K562 (cell line): ENCODE measurements around the gene HDAC7. TPM values are rescaled to one million over a fixed set of nuclear protein-coding genes. Genes with fewer than 3 reads are reported as not detected.
A peak's percentile ranks its signal among the peaks of the same experiment; 100 is the strongest.

Experiments used
- ARHGAP35 ChIP-seq: fragments of 450-650 bp; IDR thresholded peaks from 2 replicates; pipeline ENCODE4 v1.6.1; 2018; ENCODE audit not compliant: partially characterized antibody
- ARNT ChIP-seq, 2 experiments: fragments of 450-650 bp; IDR thresholded peaks; 2 replicates each; pipeline ENCODE4 v1.6.1; 2016; ENCODE audit warnings: mild to moderate bottlenecking in 1 of 2
- CTCF ChIP-seq, 3 experiments: IDR thresholded peaks in 2 of 3; conservative IDR thresholded peaks in 1 of 3; 2 replicates each; pipeline ENCODE4 v1.5.1; 2011 to 2012; ENCODE audit warnings: low read length in 3 of 3, mild to moderate bottlenecking in 3 of 3, control low read depth in 2 of 3, improper control_type of control experiment in 1 of 3, inconsistent platforms in 1 of 3, low read depth in 1 of 3, mixed read lengths in 1 of 3, moderate library complexity in 1 of 3; ENCODE audit not compliant: insufficient read depth in 2 of 3
- HCFC1 ChIP-seq: IDR thresholded peaks from 2 replicates; pipeline ENCODE4 v1.6.1; 2012; ENCODE audit warnings: low read depth, low read length, improper control_type of control experiment
- KLF13 ChIP-seq: fragments of 450-650 bp; IDR thresholded peaks from 2 replicates; pipeline ENCODE4 v1.6.1; 2016; ENCODE audit warnings: missing genetic modification characterization, low read depth, mild to moderate bottlenecking, missing compliant biosample characterization, moderate library complexity, borderline replicate concordance
- MCM3 ChIP-seq: fragments of 450-650 bp; IDR thresholded peaks from 2 replicates; pipeline ENCODE4 v1.6.1; 2016
- MECOM ChIP-seq: fragments of 250-450 bp; sonication (Bioruptor Pico); IDR thresholded peaks from 2 replicates; pipeline ENCODE4 v1.8.0; 2022; ENCODE audit warnings: inconsistent platforms
- MTA3 ChIP-seq: fragments of 450-650 bp; formaldehyde crosslinking; IDR thresholded peaks from 2 replicates; pipeline ENCODE4 v1.6.1; 2017; ENCODE audit warnings: mild to moderate bottlenecking, borderline replicate concordance
- NR0B1 ChIP-seq: fragments of 450-650 bp; IDR thresholded peaks from one replicate; pipeline ENCODE4 v1.6.1; 2018; ENCODE audit warnings: mild to moderate bottlenecking, moderate library complexity; ENCODE audit not compliant: partially characterized antibody
- PHF8 ChIP-seq: fragments of 200-600 bp; sonication (generic); IDR thresholded peaks from 2 replicates; pipeline ENCODE4 v1.6.1; 2012; ENCODE audit warnings: mixed run types, mild to moderate bottlenecking, inconsistent platforms, low read length, moderate library complexity, borderline replicate concordance
- PTBP1 ChIP-seq: fragments of 200-400 bp; formaldehyde crosslinking; IDR thresholded peaks from 2 replicates; pipeline ENCODE4 v1.6.1; 2017; ENCODE audit warnings: low read depth, low read length
- SMAD4 ChIP-seq: fragments of 250-450 bp; sonication (Bioruptor Pico); conservative IDR thresholded peaks from 2 replicates; pipeline ENCODE4 v1.8.0; 2021; ENCODE audit warnings: inconsistent platforms, mild to moderate bottlenecking, moderate library complexity
- YY1 ChIP-seq, 3 experiments: IDR thresholded peaks; 2 replicates each; pipeline ENCODE4 v1.6.1; 2011; ENCODE audit warnings: low read length in 2 of 3, mild to moderate bottlenecking in 2 of 3, moderate library complexity in 2 of 3, borderline replicate concordance in 1 of 3, control low read depth in 1 of 3, low read depth in 1 of 3; ENCODE audit not compliant: insufficient read depth in 3 of 3, insufficient replicate concordance in 2 of 3, control insufficient read depth in 1 of 3, insufficient read length in 1 of 3; ENCODE audit errors: extremely low read depth in 1 of 3
- ZBTB9 ChIP-seq: fragments of 450-650 bp; formaldehyde crosslinking; IDR thresholded peaks from 2 replicates; pipeline ENCODE4 v1.4.0; 2020; ENCODE audit warnings: mild to moderate bottlenecking, moderate library complexity
- polyA plus RNA-seq, 8 experiments: library from polyadenylated mRNA; depleted of rRNA in 4 of 8; stranded (reverse) in 5 of 8; unstranded in 3 of 8; fragments of >200 nt; fragmentation: Nextera tagmentation in 2 of 8; fragmentation: Illumina TruSeq in 1 of 8; extraction: Ambion mirVana in 2 of 8; extraction: Trizol in 1 of 8; gene quantifications; 2 replicates each; pipeline versions ENCODE4 v1.2.1 to v1.2.3, GENCODE V29; 2011 to 2014; ENCODE audit warnings: inconsistent platforms in 1 of 8, missing spikeins in 1 of 8
- total RNA-seq, 7 experiments: library from RNA; depleted of rRNA in 6 of 7; stranded (reverse); fragments of >200 nt in 6 of 7; fragmentation: Illumina TruSeq in 2 of 7; extraction: Trizol in 2 of 7; gene quantifications; 2 replicates each; pipeline versions ENCODE4 v1.2.1 to v1.2.3, GENCODE V29; 2011 to 2021; ENCODE audit warnings: low replicate concordance in 1 of 7
- TF ChIP-seq, protein P1 (sequence below): sonication (generic); formaldehyde crosslinking; IDR thresholded peaks from 2 replicates; pipeline ENCODE4 v1.8.1; 2023; ENCODE audit warnings: mild to moderate bottlenecking, missing genetic modification reagents
- TF ChIP-seq, protein P2 (sequence below): fragments of 250-450 bp; sonication (Bioruptor Pico); IDR thresholded peaks from 2 replicates; pipeline ENCODE4 v1.8.0; 2022; ENCODE audit warnings: moderate library complexity, mild to moderate bottlenecking, inconsistent platforms
- TF ChIP-seq, protein P3 (sequence below): fragments of 250-450 bp; sonication (Bioruptor Pico); IDR thresholded peaks from 2 replicates; pipeline ENCODE4 v1.5.0; 2021

HDAC7 gene
- total and polyA plus RNA-seq, 9 of the 15 experiments (the other 6 are each of a cell fraction or from before 2014, with no cell fraction given), result 2.5 to 129 (median 31.1) TPM

GRCh38 chr12:47828976-47829482, 9.3 kb upstream of the HDAC7 start (continued):
- TF ChIP-seq, protein P1, sequence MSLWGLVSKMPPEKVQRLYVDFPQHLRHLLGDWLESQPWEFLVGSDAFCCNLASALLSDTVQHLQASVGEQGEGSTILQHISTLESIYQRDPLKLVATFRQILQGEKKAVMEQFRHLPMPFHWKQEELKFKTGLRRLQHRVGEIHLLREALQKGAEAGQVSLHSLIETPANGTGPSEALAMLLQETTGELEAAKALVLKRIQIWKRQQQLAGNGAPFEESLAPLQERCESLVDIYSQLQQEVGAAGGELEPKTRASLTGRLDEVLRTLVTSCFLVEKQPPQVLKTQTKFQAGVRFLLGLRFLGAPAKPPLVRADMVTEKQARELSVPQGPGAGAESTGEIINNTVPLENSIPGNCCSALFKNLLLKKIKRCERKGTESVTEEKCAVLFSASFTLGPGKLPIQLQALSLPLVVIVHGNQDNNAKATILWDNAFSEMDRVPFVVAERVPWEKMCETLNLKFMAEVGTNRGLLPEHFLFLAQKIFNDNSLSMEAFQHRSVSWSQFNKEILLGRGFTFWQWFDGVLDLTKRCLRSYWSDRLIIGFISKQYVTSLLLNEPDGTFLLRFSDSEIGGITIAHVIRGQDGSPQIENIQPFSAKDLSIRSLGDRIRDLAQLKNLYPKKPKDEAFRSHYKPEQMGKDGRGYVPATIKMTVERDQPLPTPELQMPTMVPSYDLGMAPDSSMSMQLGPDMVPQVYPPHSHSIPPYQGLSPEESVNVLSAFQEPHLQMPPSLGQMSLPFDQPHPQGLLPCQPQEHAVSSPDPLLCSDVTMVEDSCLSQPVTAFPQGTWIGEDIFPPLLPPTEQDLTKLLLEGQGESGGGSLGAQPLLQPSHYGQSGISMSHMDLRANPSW (CRISPR knock-in tag), result 0 out of 2 replicates have a peak, but pooled peaks have one; percentile 81
- peak; percentile 10; the same call in 1 of the 2 replicates for TF ChIP-seq HCFC1
- peak; percentile 86; the same call in 1 of the 2 replicates for TF ChIP-seq MTA3
- TF ChIP-seq PHF8, result peak; percentile 50; the same call in 1 of the 2 replicates
- TF ChIP-seq SMAD4 (CRISPR knock-in tag), result peak; percentile 64; the same call in 1 of the 2 replicates
- TF ChIP-seq ARHGAP35, result no peak
- TF ChIP-seq, protein P2, sequence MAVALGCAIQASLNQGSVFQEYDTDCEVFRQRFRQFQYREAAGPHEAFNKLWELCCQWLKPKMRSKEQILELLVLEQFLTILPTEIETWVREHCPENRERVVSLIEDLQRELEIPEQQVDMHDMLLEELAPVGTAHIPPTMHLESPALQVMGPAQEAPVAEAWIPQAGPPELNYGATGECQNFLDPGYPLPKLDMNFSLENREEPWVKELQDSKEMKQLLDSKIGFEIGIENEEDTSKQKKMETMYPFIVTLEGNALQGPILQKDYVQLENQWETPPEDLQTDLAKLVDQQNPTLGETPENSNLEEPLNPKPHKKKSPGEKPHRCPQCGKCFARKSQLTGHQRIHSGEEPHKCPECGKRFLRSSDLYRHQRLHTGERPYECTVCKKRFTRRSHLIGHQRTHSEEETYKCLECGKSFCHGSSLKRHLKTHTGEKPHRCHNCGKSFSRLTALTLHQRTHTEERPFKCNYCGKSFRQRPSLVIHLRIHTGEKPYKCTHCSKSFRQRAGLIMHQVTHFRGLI (CRISPR knock-in tag), result no peak
- TF ChIP-seq MECOM (CRISPR knock-in tag), result peak; percentile 51; the same call in 1 of the 2 replicates
- no peak for TF ChIP-seq CTCF (IDR thresholded peaks at IDR 0.05 in 2 of 3, conservative IDR thresholded peaks at IDR 0.05 in 1 of 3; ENCODE audit: insufficient read depth in 2 of 3, low read depth in 1 of 3, low read length in 3 of 3)
- TF ChIP-seq MCM3, result no peak
- 0 out of 4 replicates have a peak, but pooled peaks of 1 of the 2 experiments have one; percentile 34 for TF ChIP-seq ARNT (IDR thresholded peaks at IDR 0.05)
- TF ChIP-seq ZBTB9 (CRISPR knock-in tag), result no peak; the same call in 1 of the 2 replicates
- TF ChIP-seq KLF13 (tag), result peak; percentile 86; the same call in 1 of the 2 replicates
- TF ChIP-seq, protein P3, sequence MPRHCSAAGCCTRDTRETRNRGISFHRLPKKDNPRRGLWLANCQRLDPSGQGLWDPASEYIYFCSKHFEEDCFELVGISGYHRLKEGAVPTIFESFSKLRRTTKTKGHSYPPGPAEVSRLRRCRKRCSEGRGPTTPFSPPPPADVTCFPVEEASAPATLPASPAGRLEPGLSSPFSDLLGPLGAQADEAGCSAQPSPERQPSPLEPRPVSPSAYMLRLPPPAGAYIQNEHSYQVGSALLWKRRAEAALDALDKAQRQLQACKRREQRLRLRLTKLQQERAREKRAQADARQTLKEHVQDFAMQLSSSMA, result no peak
- no peak for TF ChIP-seq NR0B1
- TF ChIP-seq PTBP1, result no peak
- TF ChIP-seq YY1 (IDR thresholded peaks at IDR 0.05; ENCODE audit: borderline replicate concordance in 1 of 3, control insufficient read depth in 1 of 3, extremely low read depth in 1 of 3, insufficient read depth in 3 of 3, insufficient read length in 1 of 3, insufficient replicate concordance in 2 of 3, low read depth in 1 of 3, low read length in 2 of 3), result peak in 1 of 3 experiments; percentile 14
